Tibial nerve (tissue), 4 donors: ENCODE data around the gene OTUD6A.

Experiments
- EP300 ChIP-seq, 2 donors: sonication (generic); formaldehyde crosslinking; IDR thresholded peaks; one replicate each; pipeline ENCODE4 v1.6.1; 2017; ENCODE audit warnings: antibody characterized with exemption in 2 of 2, mild to moderate bottlenecking in 1 of 2
- TF ChIP-seq, protein P1 (sequence below), 5 experiments: fragments of 200-600 bp in 3 of 5; fragments of 450-650 bp in 2 of 5; sonication (generic) in 3 of 5; IDR thresholded peaks; one replicate each; pipeline ENCODE4 v1.5.1; 2016 to 2019; ENCODE audit warnings: antibody characterized with exemption in 5 of 5, mild to moderate bottlenecking in 3 of 5, moderate library complexity in 2 of 5

DNA sequence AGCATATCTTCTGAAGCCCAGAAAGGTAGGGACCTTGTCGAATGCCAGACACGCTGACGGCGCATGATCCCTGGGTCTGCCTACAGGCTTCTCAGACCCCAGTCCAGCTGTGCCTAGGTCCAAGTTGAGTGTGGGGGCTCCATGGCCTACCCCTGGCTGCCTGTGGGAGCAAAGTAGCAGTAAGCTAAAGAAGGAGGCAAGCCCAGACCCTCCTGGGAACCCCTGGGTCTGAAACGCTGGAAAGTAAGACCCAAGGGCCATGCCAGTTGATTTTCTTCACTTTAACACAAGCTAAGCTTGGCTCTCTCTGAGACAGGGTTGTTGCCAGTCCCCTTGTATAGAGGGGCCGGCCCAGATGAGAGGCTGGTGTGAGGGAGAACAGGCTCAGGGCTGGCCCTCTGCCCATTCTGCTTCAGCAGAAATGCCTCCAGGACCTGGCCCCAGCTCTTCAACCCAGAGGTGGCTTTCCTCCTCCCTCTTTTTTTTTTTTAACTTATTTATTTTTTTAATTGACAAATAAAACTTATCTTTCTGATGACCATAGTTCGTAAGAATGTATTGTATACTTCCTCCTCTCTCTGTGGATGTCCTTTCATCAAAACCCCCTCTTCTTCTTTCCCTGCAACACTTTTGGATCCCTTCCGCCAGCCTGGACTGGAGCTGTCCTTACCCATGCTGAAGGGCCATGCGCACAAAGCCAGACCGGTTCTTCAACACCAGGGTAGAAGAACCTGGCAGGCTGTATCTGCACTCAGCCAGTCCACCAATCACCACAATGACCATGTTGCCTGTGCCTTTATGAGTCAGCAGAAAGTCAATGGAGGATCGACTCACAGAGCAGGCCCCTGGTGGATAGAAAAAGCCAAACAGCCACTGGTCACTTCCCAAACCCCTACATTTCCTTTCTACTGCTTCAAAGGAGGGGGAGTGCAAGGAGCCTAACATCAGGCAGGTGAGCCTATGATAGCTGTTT lies 19.6 kb upstream of the OTUD6A start:
- TF ChIP-seq, protein P1, sequence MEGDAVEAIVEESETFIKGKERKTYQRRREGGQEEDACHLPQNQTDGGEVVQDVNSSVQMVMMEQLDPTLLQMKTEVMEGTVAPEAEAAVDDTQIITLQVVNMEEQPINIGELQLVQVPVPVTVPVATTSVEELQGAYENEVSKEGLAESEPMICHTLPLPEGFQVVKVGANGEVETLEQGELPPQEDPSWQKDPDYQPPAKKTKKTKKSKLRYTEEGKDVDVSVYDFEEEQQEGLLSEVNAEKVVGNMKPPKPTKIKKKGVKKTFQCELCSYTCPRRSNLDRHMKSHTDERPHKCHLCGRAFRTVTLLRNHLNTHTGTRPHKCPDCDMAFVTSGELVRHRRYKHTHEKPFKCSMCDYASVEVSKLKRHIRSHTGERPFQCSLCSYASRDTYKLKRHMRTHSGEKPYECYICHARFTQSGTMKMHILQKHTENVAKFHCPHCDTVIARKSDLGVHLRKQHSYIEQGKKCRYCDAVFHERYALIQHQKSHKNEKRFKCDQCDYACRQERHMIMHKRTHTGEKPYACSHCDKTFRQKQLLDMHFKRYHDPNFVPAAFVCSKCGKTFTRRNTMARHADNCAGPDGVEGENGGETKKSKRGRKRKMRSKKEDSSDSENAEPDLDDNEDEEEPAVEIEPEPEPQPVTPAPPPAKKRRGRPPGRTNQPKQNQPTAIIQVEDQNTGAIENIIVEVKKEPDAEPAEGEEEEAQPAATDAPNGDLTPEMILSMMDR (IDR thresholded peaks at IDR 0.05): no peak
- TF ChIP-seq EP300 (IDR thresholded peaks at IDR 0.05): no peak
